ENCODE data around the gene DDR2. TPM values are rescaled to one million over a fixed set of nuclear protein-coding genes. Genes with fewer than 3 reads are reported as not detected.

Gene DDR2
- total RNA-seq, 1 experiment from 2014 or later = 1.9 TPM

- no peak for TF ChIP-seq TCF7L2 (IDR thresholded peaks at IDR 0.05; ENCODE audit: low read depth, low read length)
- ChIA-PET CTCF (no interaction called here), POLR2A (no interaction called here)
- ATAC-seq (no peak), DNase-seq (ENCODE audit: low read depth, low spot score) (no peak)
- BruUV-seq (replicated peaks) = no TSS peak
- no peaks in the 10 kb centered on the region for H3K9me3 ChIP-seq (ENCODE audit: control insufficient read depth, insufficient read depth, low read depth, low read length)
- intact Hi-C loops (cut with micrococcal nuclease; ENCODE audit: unreplicated experiment) = no loop called here
- no peak overlapping the region for H3K4me3 ChIP-seq (ENCODE audit: low read depth in 2 of 2, low read length in 2 of 2)
- peaks cover 10% of the 10 kb centered on the region for H3K4me1 ChIP-seq (ENCODE audit: control insufficient read depth, insufficient read depth, low read length)
- no peak overlapping the region for H3K27ac ChIP-seq (ENCODE audit: low read length)
- in situ Hi-C loops (cut with HindIII; ENCODE audit: low pct_unique_long_range_greater_than_20kb, low sequenced_read_pairs) = no loop called here
- no peaks in the 10 kb centered on the region for H3K27me3 ChIP-seq (ENCODE audit: control insufficient read depth, insufficient read depth, low read length)
- no peaks in the 10 kb centered on the region for H3K36me3 ChIP-seq (ENCODE audit: control insufficient read depth, insufficient read depth, low read length)
Measured at GRCh38 chr1:162682013-162682419, 49.8 kb downstream of the DDR2 start.

GRCh38 chr1:162687870-162688269 lies 55.6 kb downstream of the DDR2 start:
- TF ChIP-seq POLR2AphosphoS5 (IDR thresholded peaks at IDR 0.05; ENCODE audit: low read depth, low read length) = no peak
- no peak for TF ChIP-seq SIN3A (IDR thresholded peaks at IDR 0.05; ENCODE audit: borderline replicate concordance, insufficient read depth, low read depth, low read length)
- TF ChIP-seq CTCF (IDR thresholded peaks at IDR 0.05) = no peak
- TF ChIP-seq REST (IDR thresholded peaks at IDR 0.05; ENCODE audit: insufficient read depth in 1 of 2, low read depth in 2 of 2, low read length in 1 of 2) = no peak
- TF ChIP-seq TCF7L2 (IDR thresholded peaks at IDR 0.05; ENCODE audit: low read depth, low read length) = no peak
- DNase-seq (ENCODE audit: low read depth, low spot score) (no peak), ATAC-seq (no peak)
- no peaks in the 10 kb centered on the region for H3K27me3 ChIP-seq (ENCODE audit: control insufficient read depth, insufficient read depth, low read length)
- POLR2A ChIA-PET = no interaction called here
- CTCF ChIA-PET = no interaction called here
- no peaks in the 10 kb centered on the region for H3K36me3 ChIP-seq (ENCODE audit: control insufficient read depth, insufficient read depth, low read length)
- intact Hi-C loops (cut with micrococcal nuclease; ENCODE audit: unreplicated experiment) = no loop called here
- no TSS peak for BruUV-seq (replicated peaks)
- H3K4me1 ChIP-seq (ENCODE audit: control insufficient read depth, insufficient read depth, low read length) = peaks cover 5% of the 10 kb centered on the region; the same call in 1 of the 2 replicates
- H3K4me3 ChIP-seq (ENCODE audit: low read depth in 2 of 2, low read length in 2 of 2) = no peak overlapping the region
- no peak overlapping the region for H3K27ac ChIP-seq (ENCODE audit: low read length)
- in situ Hi-C loops (cut with HindIII; ENCODE audit: low pct_unique_long_range_greater_than_20kb, low sequenced_read_pairs) = no loop called here
- H3K9me3 ChIP-seq (ENCODE audit: control insufficient read depth, insufficient read depth, low read depth, low read length) = no peaks in the 10 kb centered on the region

GRCh38 chr1:162688521-162688920 lies 56.3 kb downstream of the DDR2 start:
- intact Hi-C loops (cut with micrococcal nuclease; ENCODE audit: unreplicated experiment) (no loop called here), in situ Hi-C loops (cut with HindIII; ENCODE audit: low pct_unique_long_range_greater_than_20kb, low sequenced_read_pairs) (no loop called here)
- POLR2A ChIA-PET = no interaction called here

More at GRCh38 chr1:162688521-162688920, 56.3 kb downstream of the DDR2 start:
- no peak overlapping the region for H3K27ac ChIP-seq (ENCODE audit: low read length)
- BruUV-seq (replicated peaks) = no TSS peak
- H3K4me3 ChIP-seq (ENCODE audit: low read depth in 2 of 2, low read length in 2 of 2) = no peak overlapping the region
- H3K4me1 ChIP-seq (ENCODE audit: control insufficient read depth, insufficient read depth, low read length) = peaks cover 8% of the 10 kb centered on the region; the same call in 1 of the 2 replicates
- no peaks in the 10 kb centered on the region for H3K27me3 ChIP-seq (ENCODE audit: control insufficient read depth, insufficient read depth, low read length)
- CTCF ChIA-PET = no interaction called here
- DNase-seq (ENCODE audit: low read depth, low spot score) (no peak), ATAC-seq (no peak)
- H3K9me3 ChIP-seq (ENCODE audit: control insufficient read depth, insufficient read depth, low read depth, low read length) = no peaks in the 10 kb centered on the region
- H3K36me3 ChIP-seq (ENCODE audit: control insufficient read depth, insufficient read depth, low read length) = no peaks in the 10 kb centered on the region
- no peak for TF ChIP-seq POLR2AphosphoS5 (IDR thresholded peaks at IDR 0.05; ENCODE audit: low read depth, low read length)
- no peak for TF ChIP-seq REST (IDR thresholded peaks at IDR 0.05; ENCODE audit: insufficient read depth in 1 of 2, low read depth in 2 of 2, low read length in 1 of 2)
